UCSD-AML1 (cell line): Measurements from ENCODE around the gene ZP3.
"Not testable (repeated sequence)": the region's sequence is repeated elsewhere in the genome, so short reads cannot be mapped to it uniquely, and the experiment has no call there.

Experiments used
- DNase-seq: peaks from one replicate; lab custom pipeline; 2025; ENCODE audit not compliant: unreplicated experiment; lab: John Stamatoyannopoulos, UW

ZP3 gene

GRCh38 chr7:76480403-76481253, 55.9 kb downstream of the ZP3 start:
- DNase-seq, result not testable (repeated sequence)

GRCh38 chr7:76482660-76483059, 57.9 kb downstream of the ZP3 start:
- not testable (repeated sequence) for DNase-seq

- DNase-seq, result not testable (repeated sequence)
Observed at GRCh38 chr7:76483081-76483480, 58.3 kb downstream of the ZP3 start.

GRCh38 chr7:76484456-76484855, 59.7 kb downstream of the ZP3 start:
- DNase-seq, result not testable (repeated sequence)

- DNase-seq, result not testable (repeated sequence)
Observed at GRCh38 chr7:76485822-76486610, 61.3 kb downstream of the ZP3 start.

- not testable (repeated sequence) for DNase-seq
Observed at GRCh38 chr7:76486618-76487017, 61.9 kb downstream of the ZP3 start.

- DNase-seq, result not testable (repeated sequence)
Observed at GRCh38 chr7:76487969-76488368, 63.2 kb downstream of the ZP3 start.
